GM18861 (cell line): Measurements from ENCODE around the gene PGP.

Source experiments
- ATAC-seq: cut with Tn5 transposase; IDR thresholded peaks from one replicate; pipeline ENCODE4 v1.9.1; 2021; ENCODE audit not compliant: unreplicated experiment

PGP gene

GRCh38 chr16:2166263-2167067 lies 48.2 kb downstream of the PGP start:
- ATAC-seq, result no peak

GRCh38 chr16:2165861-2166260 lies 48.8 kb downstream of the PGP start:
- ATAC-seq, result no peak

GRCh38 chr16:2163211-2163881 lies 51.3 kb downstream of the PGP start:
- no peak for ATAC-seq

GRCh38 chr16:2162676-2163118 lies 51.9 kb downstream of the PGP start:
- no peak for ATAC-seq

GRCh38 chr16:2161911-2162310 lies 52.7 kb downstream of the PGP start:
- no peak for ATAC-seq
